HepG2 (cell line): ENCODE results near the gene IL1RAPL1. TPM values are rescaled to one million over a fixed set of nuclear protein-coding genes. Genes with fewer than 3 reads are reported as not detected.

ENCODE experiments used
- ATAC-seq: fragments of 200-7000 bp; cut with Tn5 transposase; 3 replicates; pipeline ENCODE4 v1.9.1; 2020; ENCODE audit warnings: mild to moderate bottlenecking, moderate library complexity
- BruUV-seq: library from RNA; stranded (reverse); fragments of 400-500 nt; replicated peaks from 2 replicates; lab custom pipeline; 2021; lab: Mats Ljungman, UMichigan
- CTCF ChIA-PET: fragments of 300-600 bp; formaldehyde crosslinking; extraction: SDS; loops from one replicate; lab custom pipeline; 2021; ENCODE audit warnings: low total read pairs, inconsistent platforms, low intra/inter-chr PET ratio; lab: Yijun Ruan, JAX
- POLR2A ChIA-PET: fragments of 350-600 bp; sonication (Branson Sonifier 250); formaldehyde crosslinking; loops from one replicate; lab custom pipeline; 2020; ENCODE audit warnings: antibody characterized with exemption, inconsistent platforms; lab: Yijun Ruan, JAX
- DNase-seq: peaks from one replicate; pipeline ENCODE4 v3.0.0-alpha.2; 2015; ENCODE audit warnings: low spot score
- FAIRE-seq: peaks from 3 replicates; lab custom pipeline; 2011; peaks lifted over from hg19 to GRCh38; lab: Jason Lieb, UNC
- H2AFZ ChIP-seq: one replicate; pipeline ENCODE4 v1.6.1; 2011; ENCODE audit warnings: low read length, inconsistent platforms
- H3K27ac ChIP-seq: fragments of 300-600 bp; 3 replicates; pipeline ENCODE4 v1.8.0; 2011; ENCODE audit warnings: mixed run types, mild to moderate bottlenecking, mixed read lengths, low read length, inconsistent platforms; ENCODE audit not compliant: insufficient read depth; ENCODE audit errors: extremely low read length
- H3K27me3 ChIP-seq, 2 experiments: fragments of 200-600 bp in 1 of 2; 2 replicates in 1 of 2; 3 replicates in 1 of 2; pipeline versions ENCODE4 v1.6.0 to v1.8.0; 2011; ENCODE audit warnings: low read length in 2 of 2, mild to moderate bottlenecking in 2 of 2, moderate library complexity in 2 of 2, inconsistent platforms in 1 of 2; ENCODE audit not compliant: insufficient read depth in 2 of 2, control insufficient read depth in 1 of 2
- H3K36me3 ChIP-seq, 2 experiments: fragments of 200-600 bp in 1 of 2; replicated peaks in 1 of 2; 2 replicates in 1 of 2; 3 replicates in 1 of 2; pipeline versions ENCODE4 v1.5.1 to v1.8.0; 2011; ENCODE audit warnings: low read length in 2 of 2, inconsistent platforms in 1 of 2; ENCODE audit not compliant: insufficient read depth in 2 of 2, control insufficient read depth in 1 of 2
- H3K4me1 ChIP-seq: 2 replicates; pipeline ENCODE4 v1.5.1; 2012; ENCODE audit warnings: low read length, inconsistent platforms; ENCODE audit not compliant: insufficient read depth
- H3K4me2 ChIP-seq: 2 replicates; pipeline ENCODE4 v1.6.0; 2011; ENCODE audit warnings: low read depth, low read length, inconsistent platforms
- H3K4me3 ChIP-seq, 3 experiments: fragments of 200-600 bp in 1 of 3; sonication (generic), shearing (Covaris generic) in 1 of 3; replicated peaks in 1 of 3; 2 replicates each; pipeline ENCODE4 v1.5.1; 2011 to 2016; ENCODE audit warnings: low read length in 3 of 3, inconsistent platforms in 2 of 3, low read depth in 2 of 3, mild to moderate bottlenecking in 2 of 3, control low read depth in 1 of 3, mixed read lengths in 1 of 3; ENCODE audit not compliant: insufficient read depth in 1 of 3
- H3K79me2 ChIP-seq: one replicate; pipeline ENCODE4 v1.6.1; 2011; ENCODE audit warnings: low read length, inconsistent platforms; ENCODE audit not compliant: insufficient read depth
- H3K9ac ChIP-seq: 2 replicates; pipeline ENCODE4 v1.6.0; 2011; ENCODE audit warnings: mild to moderate bottlenecking, low read depth, low read length, inconsistent platforms; ENCODE audit not compliant: insufficient read depth
- H3K9me3 ChIP-seq: 2 replicates; pipeline ENCODE4 v1.5.1; 2012; ENCODE audit warnings: mild to moderate bottlenecking, low read length
- H4K20me1 ChIP-seq: 2 replicates; pipeline ENCODE4 v1.6.0; 2011; ENCODE audit warnings: inconsistent platforms, mild to moderate bottlenecking, low read length, moderate library complexity; ENCODE audit not compliant: insufficient read depth
- ARHGAP35 ChIP-seq: sonication (generic); formaldehyde crosslinking; IDR thresholded peaks from 2 replicates; pipeline ENCODE4 v1.9.0; 2022; ENCODE audit warnings: mild to moderate bottlenecking, inconsistent platforms, moderate library complexity, missing genetic modification reagents, borderline replicate concordance
- FOXC1 ChIP-seq: sonication (generic); formaldehyde crosslinking; IDR thresholded peaks from 2 replicates; pipeline ENCODE4 v1.8.0; 2022; ENCODE audit warnings: mild to moderate bottlenecking, missing genetic modification reagents, borderline replicate concordance
- HNF4G ChIP-seq, 2 experiments: sonication (generic) in 1 of 2; formaldehyde crosslinking in 1 of 2; IDR thresholded peaks; 2 replicates each; pipeline versions ENCODE4 v1.4.0 to v1.6.1; 2011 to 2020; ENCODE audit warnings: borderline replicate concordance in 2 of 2, low read depth in 2 of 2, mild to moderate bottlenecking in 2 of 2, low read length in 1 of 2, missing genetic modification reagents in 1 of 2, moderate library complexity in 1 of 2
- KAT2B ChIP-seq: fragments of 150-350 bp; IDR thresholded peaks from 2 replicates; pipeline ENCODE4 v1.6.1; 2014; ENCODE audit warnings: low read depth, low read length, borderline replicate concordance
- MXI1 ChIP-seq: IDR thresholded peaks from 3 replicates; pipeline ENCODE4 v1.6.1; 2012; ENCODE audit warnings: low read depth, low read length, inconsistent platforms, borderline replicate concordance
- ZBTB21 ChIP-seq: sonication (generic); formaldehyde crosslinking; IDR thresholded peaks from 2 replicates; pipeline ENCODE4 v1.4.0; 2020; ENCODE audit warnings: missing genetic modification reagents
- ZNF235 ChIP-seq: sonication (generic); formaldehyde crosslinking; IDR thresholded peaks from 2 replicates; pipeline ENCODE4 v1.8.1; 2023; ENCODE audit warnings: mild to moderate bottlenecking, missing genetic modification reagents, borderline replicate concordance
- ZNF292 ChIP-seq: sonication (generic); formaldehyde crosslinking; IDR thresholded peaks from 2 replicates; pipeline ENCODE4 v1.8.1; 2022; ENCODE audit warnings: mild to moderate bottlenecking, low read depth, missing genetic modification reagents, borderline replicate concordance
- ZNF569 ChIP-seq: sonication (generic); formaldehyde crosslinking; IDR thresholded peaks from 2 replicates; pipeline ENCODE4 v1.5.0; 2020; ENCODE audit warnings: mild to moderate bottlenecking, missing genetic modification reagents, moderate library complexity, borderline replicate concordance
- ZNF607 ChIP-seq: sonication (generic); formaldehyde crosslinking; IDR thresholded peaks from 2 replicates; pipeline ENCODE4 v1.5.1; 2020; ENCODE audit warnings: missing genetic modification reagents, mild to moderate bottlenecking, borderline replicate concordance
- ZNF746 ChIP-seq: sonication (generic); formaldehyde crosslinking; IDR thresholded peaks from 2 replicates; pipeline ENCODE4 v1.8.0; 2022; ENCODE audit warnings: mild to moderate bottlenecking, missing genetic modification reagents
- ZNF747 ChIP-seq: sonication (generic); formaldehyde crosslinking; IDR thresholded peaks from 2 replicates; pipeline ENCODE4 v1.8.1; 2023; ENCODE audit warnings: missing genetic modification reagents, mild to moderate bottlenecking, borderline replicate concordance
- ZNF782 ChIP-seq: sonication (generic); formaldehyde crosslinking; IDR thresholded peaks from 2 replicates; pipeline ENCODE4 v1.4.0; 2020; ENCODE audit warnings: missing genetic modification reagents, mild to moderate bottlenecking, borderline replicate concordance
- WGBS: methylation state at CpG from one replicate; pipeline ENCODE4 v1.1.6; 2017; ENCODE audit warnings: low lambda C conversion rate; 5-methylcytosine and 5-hydroxymethylcytosine counted together
- in situ Hi-C: cut with HindIII; loops from 2 replicates; pipeline ENCODE4 v1.10.0; 2017; ENCODE audit warnings: low pct_unique_long_range_greater_than_20kb; ENCODE audit not compliant: extremely low pct_ligation_motif_present
- intact Hi-C: fragments of 100-400 bp; cut with micrococcal nuclease; formaldehyde crosslinking; loops from one replicate; pipeline ENCODE4 v1.10.0; 2022; ENCODE audit not compliant: unreplicated experiment
- polyA plus RNA-seq, 8 experiments: library from polyadenylated mRNA; depleted of rRNA in 3 of 8; stranded (reverse) in 7 of 8; unstranded in 1 of 8; fragments of >200 nt; fragmentation: Illumina TruSeq in 4 of 8; extraction: Trizol in 4 of 8; gene quantifications; 2 replicates each; pipeline versions ENCODE4 v1.2.1 to v1.2.3, GENCODE V29; 2011 to 2016; ENCODE audit warnings: low read depth in 4 of 8, missing spikeins in 1 of 8, mixed read lengths in 1 of 8; ENCODE audit not compliant: insufficient read depth in 1 of 8
- total RNA-seq, 5 experiments: library from RNA; depleted of rRNA; stranded (reverse); fragments of >200 nt; fragmentation: Illumina TruSeq; extraction: Trizol; gene quantifications; 2 replicates each; pipeline ENCODE4 v1.2.3, GENCODE V29; 2016; ENCODE audit warnings: low read depth in 1 of 5
- TF ChIP-seq, protein P1 (sequence below): sonication (generic); formaldehyde crosslinking; IDR thresholded peaks from 2 replicates; pipeline ENCODE4 v1.4.0; 2020; ENCODE audit warnings: missing genetic modification reagents; ENCODE audit errors: not compliant biosample characterization
- TF ChIP-seq, protein P2 (sequence below): sonication (generic); formaldehyde crosslinking; IDR thresholded peaks from 2 replicates; pipeline ENCODE4 v1.8.0; 2022; ENCODE audit warnings: mild to moderate bottlenecking, missing genetic modification reagents
- TF ChIP-seq, protein P3 (sequence below): sonication (generic); formaldehyde crosslinking; IDR thresholded peaks from 2 replicates; pipeline ENCODE4 v1.5.0; 2020; ENCODE audit warnings: mild to moderate bottlenecking, missing genetic modification reagents
- TF ChIP-seq, protein P4 (sequence below): sonication (generic); formaldehyde crosslinking; IDR thresholded peaks from 2 replicates; pipeline ENCODE4 v1.4.0; 2020; ENCODE audit warnings: missing genetic modification reagents, mild to moderate bottlenecking, borderline replicate concordance

IL1RAPL1 gene
- total and polyA plus RNA-seq, 2 of the 13 experiments (the other 11 are each of a cell fraction or from before 2014, with no cell fraction given), result 0.04 TPM; not detected in 1

DNA sequence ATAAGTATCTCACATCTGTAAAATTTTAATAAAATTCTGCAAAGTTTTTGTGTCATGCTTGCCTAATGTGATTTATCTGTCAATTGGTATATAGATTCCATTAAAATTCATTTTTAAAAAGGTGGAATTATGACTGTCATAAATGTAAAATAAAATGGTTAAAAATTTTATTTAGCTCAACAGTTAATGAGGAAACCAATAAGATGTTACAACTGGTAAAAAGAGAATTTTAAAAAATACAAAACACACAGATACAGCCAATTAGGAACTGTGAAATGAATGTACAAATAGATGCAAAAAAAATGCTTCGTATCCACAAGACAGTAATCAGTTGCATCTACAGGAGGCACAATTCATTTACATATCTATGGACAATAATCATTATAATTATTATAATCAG is 297.6 kb downstream of the IL1RAPL1 start:
- Histone ChIP-seq H3K4me3 (no peak overlapping the region), H3K9ac (no peak overlapping the region), H2AFZ (no peak overlapping the region), H3K36me3 (no peaks in the 10 kb centered on the region), H3K27me3 (no peaks in the 10 kb centered on the region), H3K4me1 (no peaks in the 10 kb centered on the region), H3K4me2 (no peak overlapping the region), H4K20me1 (no peaks in the 10 kb centered on the region), H3K9me3 (no peaks in the 10 kb centered on the region), H3K27ac (no peak overlapping the region), H3K79me2 (no peaks in the 10 kb centered on the region)
- intact Hi-C loops, result no loop called here
- no peak for FAIRE-seq
- DNase-seq, result no peak
- POLR2A ChIA-PET, result no interaction called here
- no TSS peak for BruUV-seq
- in situ Hi-C loops, result no loop called here
- TF ChIP-seq ZNF235 (CRISPR knock-in tag) (no peak), ZNF292 (CRISPR knock-in tag) (no peak), HNF4G (IDR thresholded peaks at IDR 0.05; ENCODE audit: borderline replicate concordance, low read depth, low read length) (no peak), HNF4G (CRISPR knock-in tag; IDR thresholded peaks at IDR 0.05; ENCODE audit: borderline replicate concordance, low read depth) (no peak), ZNF746 (CRISPR knock-in tag) (no peak), MXI1 (no peak), FOXC1 (CRISPR knock-in tag) (no peak), KAT2B (no peak), ZNF569 (CRISPR knock-in tag) (no peak), ARHGAP35 (CRISPR knock-in tag) (no peak), ZNF607 (CRISPR knock-in tag) (no peak), ZNF747 (CRISPR knock-in tag) (no peak), ZBTB21 (CRISPR knock-in tag) (no peak), ZNF782 (CRISPR knock-in tag) (no peak)
- TF ChIP-seq, protein P1, sequence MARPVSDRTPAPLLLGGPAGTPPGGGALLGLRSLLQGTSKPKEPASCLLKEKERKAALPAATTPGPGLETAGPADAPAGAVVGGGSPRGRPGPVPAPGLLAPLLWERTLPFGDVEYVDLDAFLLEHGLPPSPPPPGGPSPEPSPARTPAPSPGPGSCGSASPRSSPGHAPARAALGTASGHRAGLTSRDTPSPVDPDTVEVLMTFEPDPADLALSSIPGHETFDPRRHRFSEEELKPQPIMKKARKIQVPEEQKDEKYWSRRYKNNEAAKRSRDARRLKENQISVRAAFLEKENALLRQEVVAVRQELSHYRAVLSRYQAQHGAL (CRISPR knock-in tag), result no peak
- TF ChIP-seq, protein P2, sequence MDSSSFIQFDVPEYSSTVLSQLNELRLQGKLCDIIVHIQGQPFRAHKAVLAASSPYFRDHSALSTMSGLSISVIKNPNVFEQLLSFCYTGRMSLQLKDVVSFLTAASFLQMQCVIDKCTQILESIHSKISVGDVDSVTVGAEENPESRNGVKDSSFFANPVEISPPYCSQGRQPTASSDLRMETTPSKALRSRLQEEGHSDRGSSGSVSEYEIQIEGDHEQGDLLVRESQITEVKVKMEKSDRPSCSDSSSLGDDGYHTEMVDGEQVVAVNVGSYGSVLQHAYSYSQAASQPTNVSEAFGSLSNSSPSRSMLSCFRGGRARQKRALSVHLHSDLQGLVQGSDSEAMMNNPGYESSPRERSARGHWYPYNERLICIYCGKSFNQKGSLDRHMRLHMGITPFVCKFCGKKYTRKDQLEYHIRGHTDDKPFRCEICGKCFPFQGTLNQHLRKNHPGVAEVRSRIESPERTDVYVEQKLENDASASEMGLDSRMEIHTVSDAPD, result no peak
- TF ChIP-seq, protein P3, sequence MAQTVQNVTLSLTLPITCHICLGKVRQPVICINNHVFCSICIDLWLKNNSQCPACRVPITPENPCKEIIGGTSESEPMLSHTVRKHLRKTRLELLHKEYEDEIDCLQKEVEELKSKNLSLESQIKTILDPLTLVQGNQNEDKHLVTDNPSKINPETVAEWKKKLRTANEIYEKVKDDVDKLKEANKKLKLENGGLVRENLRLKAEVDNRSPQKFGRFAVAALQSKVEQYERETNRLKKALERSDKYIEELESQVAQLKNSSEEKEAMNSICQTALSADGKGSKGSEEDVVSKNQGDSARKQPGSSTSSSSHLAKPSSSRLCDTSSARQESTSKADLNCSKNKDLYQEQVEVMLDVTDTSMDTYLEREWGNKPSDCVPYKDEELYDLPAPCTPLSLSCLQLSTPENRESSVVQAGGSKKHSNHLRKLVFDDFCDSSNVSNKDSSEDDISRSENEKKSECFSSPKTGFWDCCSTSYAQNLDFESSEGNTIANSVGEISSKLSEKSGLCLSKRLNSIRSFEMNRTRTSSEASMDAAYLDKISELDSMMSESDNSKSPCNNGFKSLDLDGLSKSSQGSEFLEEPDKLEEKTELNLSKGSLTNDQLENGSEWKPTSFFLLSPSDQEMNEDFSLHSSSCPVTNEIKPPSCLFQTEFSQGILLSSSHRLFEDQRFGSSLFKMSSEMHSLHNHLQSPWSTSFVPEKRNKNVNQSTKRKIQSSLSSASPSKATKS, result no peak
- TF ChIP-seq, protein P4, sequence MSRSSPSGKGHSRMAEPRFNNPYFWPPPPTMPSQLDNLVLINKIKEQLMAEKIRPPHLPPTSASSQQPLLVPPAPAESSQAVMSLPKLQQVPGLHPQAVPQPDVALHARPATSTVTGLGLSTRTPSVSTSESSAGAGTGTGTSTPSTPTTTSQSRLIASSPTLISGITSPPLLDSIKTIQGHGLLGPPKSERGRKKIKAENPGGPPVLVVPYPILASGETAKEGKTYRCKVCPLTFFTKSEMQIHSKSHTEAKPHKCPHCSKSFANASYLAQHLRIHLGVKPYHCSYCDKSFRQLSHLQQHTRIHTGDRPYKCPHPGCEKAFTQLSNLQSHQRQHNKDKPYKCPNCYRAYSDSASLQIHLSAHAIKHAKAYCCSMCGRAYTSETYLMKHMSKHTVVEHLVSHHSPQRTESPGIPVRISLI (CRISPR knock-in tag), result no peak
- ATAC-seq, result no peak
- CTCF ChIA-PET, result no interaction called here
- 19% methylated on average over 1 of the region's 1 CpG for WGBS
